Stimulated activated naive CD8-positive, alpha-beta T cell treated with anti-CD3 and anti-CD28 coated beads, Interleukin-15, amount 100 ng/mL, for 72 hours (primary cell): ENCODE measurements around the gene ADAR.

Experiments used
- ATAC-seq: fragments of 150-1000 bp; cut with Tn5 transposase; 2 replicates; pipeline ENCODE4 v1.10.0; 2021; ENCODE audit warnings: mild to moderate bottlenecking, moderate library complexity
- DNase-seq, 2 donors: peaks; one replicate each; pipeline ENCODE4 v3.0.0; 2021 to 2022
- H3K27ac Mint-ChIP-seq, 2 donors: one replicate each; pipeline ENCODE4 v1.8.0; 2022; ENCODE audit warnings: mild to moderate bottlenecking in 2 of 2, mixed read lengths in 2 of 2, moderate library complexity in 2 of 2
- H3K27me3 Mint-ChIP-seq: one replicate; pipeline ENCODE4 v1.8.0; 2022; ENCODE audit warnings: mixed read lengths
- H3K4me1 Mint-ChIP-seq: one replicate; pipeline ENCODE4 v1.8.0; 2022; ENCODE audit warnings: mild to moderate bottlenecking, mixed read lengths
- H3K4me3 Mint-ChIP-seq, 2 donors: one replicate each; pipeline ENCODE4 v1.8.0; 2022; ENCODE audit warnings: mild to moderate bottlenecking in 2 of 2, mixed read lengths in 2 of 2, moderate library complexity in 1 of 2
- H3K9me3 Mint-ChIP-seq, 2 donors: one replicate each; pipeline ENCODE4 v1.8.0; 2022; ENCODE audit warnings: mixed read lengths in 2 of 2

ADAR gene

DNA sequence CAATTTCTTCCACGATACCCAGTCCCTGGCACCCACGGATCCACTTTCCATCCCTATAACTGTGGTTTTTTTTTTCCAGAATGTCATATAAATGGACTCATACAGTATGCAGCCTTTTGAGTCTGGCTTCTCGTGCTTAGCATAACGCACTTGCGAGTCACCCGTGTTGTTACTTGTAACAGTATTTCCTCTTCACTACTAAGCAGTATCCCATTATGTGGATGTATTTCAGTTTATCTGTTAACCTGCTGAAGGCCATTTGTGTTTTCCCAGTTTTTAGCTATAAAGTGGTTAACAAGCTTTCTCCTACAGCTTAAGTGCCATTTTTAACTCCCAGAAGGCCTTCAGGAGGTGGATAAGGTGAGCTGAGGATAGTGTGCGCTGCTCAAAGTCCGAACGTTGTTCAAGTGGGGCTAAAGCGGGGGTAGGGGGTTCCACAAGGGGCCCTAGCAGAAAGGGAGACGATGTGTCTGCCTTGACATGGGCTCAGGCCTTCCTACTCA, 829 bp downstream of the ADAR start:
- Mint-ChIP-seq H3K4me1 (peaks cover 84% of the 10 kb centered on the region), H3K27me3 (no peaks in the 10 kb centered on the region), H3K9me3 (no peaks in the 10 kb centered on the region), H3K4me3 (peak overlapping the region; percentile 85 to 98), H3K27ac (peak overlapping the region; percentile 90 to 99)
- peak; percentile 14 for ATAC-seq
- DNase-seq: no peak

- Mint-ChIP-seq H3K27me3 (no peaks in the 10 kb centered on the region), H3K9me3 (no peaks in the 10 kb centered on the region), H3K4me3 (peak overlapping the region; percentile 50 to 98), H3K27ac (peak overlapping the region in 1 of 2 donors; percentile 89), H3K4me1 (peaks cover 84% of the 10 kb centered on the region)
- DNase-seq (no peak), ATAC-seq (no peak)
Measured at GRCh38 chr1:154605534-154605933, 2.5 kb downstream of the ADAR start.

DNA sequence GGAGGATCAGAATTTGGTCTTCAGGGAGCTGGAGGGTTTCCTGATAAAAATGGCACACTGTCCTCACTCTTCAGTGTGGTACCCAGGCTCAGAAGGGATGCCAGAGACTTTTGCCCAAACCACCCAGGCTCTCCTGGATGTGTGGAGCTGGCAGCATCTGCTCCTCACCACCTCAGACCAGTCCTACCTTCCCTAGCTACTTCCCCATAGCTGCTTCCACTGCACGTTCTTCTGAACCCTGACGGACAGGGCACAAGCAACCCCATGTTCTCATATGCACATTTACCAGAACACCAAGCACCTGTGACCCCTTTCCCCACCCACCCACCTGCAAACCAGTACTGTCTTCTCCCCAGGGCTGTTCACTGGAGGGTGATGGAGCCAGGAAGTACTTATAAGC, 4.7 kb downstream of the ADAR start:
- no peaks in the 10 kb centered on the region for H3K27me3 Mint-ChIP-seq
- H3K4me1 Mint-ChIP-seq: peaks cover 82% of the 10 kb centered on the region
- ATAC-seq: no peak
- no peaks in the 10 kb centered on the region for H3K9me3 Mint-ChIP-seq
- no peak overlapping the region for H3K4me3 Mint-ChIP-seq
- peak overlapping the region in 1 of 2 donors; percentile 2 for H3K27ac Mint-ChIP-seq
- no peak for DNase-seq

DNA sequence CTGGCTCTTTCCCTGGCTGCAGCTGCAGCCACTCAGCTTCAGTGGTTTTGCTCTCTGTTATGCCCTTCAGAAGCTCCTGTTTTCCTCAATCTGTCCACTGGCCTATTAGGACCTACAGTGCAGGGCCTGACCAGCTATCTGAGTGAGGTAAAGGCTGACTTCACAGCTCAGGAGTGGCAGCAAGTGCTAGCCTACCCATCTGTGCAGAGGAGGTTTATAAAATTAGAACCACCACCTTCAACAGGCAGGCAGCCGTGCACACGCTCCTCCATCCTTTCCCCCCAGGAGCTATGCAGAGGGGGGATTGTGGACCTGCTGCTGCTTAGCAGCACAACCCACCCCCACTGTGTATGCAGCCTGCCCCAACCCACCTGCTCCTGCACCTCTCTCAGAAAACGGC, 8.3 kb downstream of the ADAR start:
- no peak for DNase-seq
- Mint-ChIP-seq H3K9me3 (no peaks in the 10 kb centered on the region), H3K27me3 (no peaks in the 10 kb centered on the region), H3K4me3 (no peak overlapping the region), H3K4me1 (peaks cover 56% of the 10 kb centered on the region), H3K27ac (peak overlapping the region; percentile 69 to 94)
- ATAC-seq: no peak

GRCh38 chr1:154598871-154599635, 8.9 kb downstream of the ADAR start:
- peak; percentile 43 for ATAC-seq
- DNase-seq: no peak
- Mint-ChIP-seq H3K27me3 (no peaks in the 10 kb centered on the region), H3K9me3 (no peaks in the 10 kb centered on the region), H3K4me3 (no peak overlapping the region), H3K4me1 (peaks cover 50% of the 10 kb centered on the region), H3K27ac (peak overlapping the region; percentile 40 to 65)

GRCh38 chr1:154595621-154596020, 12.4 kb downstream of the ADAR start:
- H3K4me1 Mint-ChIP-seq: peaks cover 26% of the 10 kb centered on the region
- no peaks in the 10 kb centered on the region for H3K9me3 Mint-ChIP-seq
- no peak for ATAC-seq
- no peak for DNase-seq
- H3K4me3 Mint-ChIP-seq: no peak overlapping the region
- no peaks in the 10 kb centered on the region for H3K27me3 Mint-ChIP-seq
- H3K27ac Mint-ChIP-seq: no peak overlapping the region

- ATAC-seq: no peak
- no peaks in the 10 kb centered on the region for H3K9me3 Mint-ChIP-seq
- DNase-seq: no peak
- H3K27ac Mint-ChIP-seq: no peak overlapping the region
- no peak overlapping the region for H3K4me3 Mint-ChIP-seq
- H3K4me1 Mint-ChIP-seq: peaks cover 18% of the 10 kb centered on the region
- no peaks in the 10 kb centered on the region for H3K27me3 Mint-ChIP-seq
Measured at GRCh38 chr1:154594811-154595210, 13.2 kb downstream of the ADAR start.

DNA sequence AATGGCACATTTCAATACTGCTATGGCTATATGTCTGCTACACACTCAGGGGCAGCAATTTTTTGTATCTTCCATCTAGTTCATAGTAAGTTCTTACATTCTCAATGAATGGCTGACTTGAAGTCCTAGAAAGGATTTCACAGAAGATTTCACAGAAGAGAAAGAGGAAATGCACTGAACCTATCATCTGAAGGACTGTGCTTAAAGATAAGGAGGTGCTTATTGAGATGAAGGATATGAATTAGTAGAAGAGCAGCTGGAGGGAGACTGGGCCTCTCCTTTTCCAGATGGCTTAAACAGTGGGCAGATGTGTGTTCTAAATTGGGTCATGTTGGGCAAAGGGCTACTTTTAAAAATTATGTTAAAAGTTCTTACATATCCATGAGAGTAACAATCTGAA, 14.6 kb downstream of the ADAR start:
- DNase-seq (no peak), ATAC-seq (no peak)
- Mint-ChIP-seq H3K9me3 (no peaks in the 10 kb centered on the region), H3K4me3 (no peak overlapping the region), H3K27me3 (no peaks in the 10 kb centered on the region), H3K4me1 (peaks cover 10% of the 10 kb centered on the region), H3K27ac (no peak overlapping the region)

DNA sequence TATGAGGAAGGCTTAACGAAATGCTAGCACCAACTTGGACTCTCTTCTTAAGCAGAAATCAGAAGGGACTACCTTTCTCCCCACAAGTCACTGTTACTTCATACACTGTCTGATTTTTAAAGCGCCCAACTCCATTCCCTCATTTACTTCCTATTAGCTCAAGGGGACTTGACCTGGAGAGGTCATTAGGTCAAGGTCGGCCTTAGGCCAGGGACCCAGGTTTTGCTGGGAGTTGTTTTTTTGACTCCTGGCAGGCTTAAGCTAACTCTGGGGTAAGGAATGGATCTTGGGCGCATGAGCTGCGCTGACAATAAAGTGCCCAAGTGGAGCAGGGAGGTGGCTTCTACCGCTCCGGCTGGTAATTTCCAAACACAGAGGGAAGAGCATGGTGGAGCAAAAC, 16.8 kb downstream of the ADAR start:
- H3K27me3 Mint-ChIP-seq: no peaks in the 10 kb centered on the region
- DNase-seq (no peak), ATAC-seq (no peak)
- H3K4me3 Mint-ChIP-seq: no peak overlapping the region
- no peaks in the 10 kb centered on the region for H3K9me3 Mint-ChIP-seq
- peaks cover 10% of the 10 kb centered on the region for H3K4me1 Mint-ChIP-seq
- H3K27ac Mint-ChIP-seq: peak overlapping the region in 1 of 2 donors; percentile 20

DNA sequence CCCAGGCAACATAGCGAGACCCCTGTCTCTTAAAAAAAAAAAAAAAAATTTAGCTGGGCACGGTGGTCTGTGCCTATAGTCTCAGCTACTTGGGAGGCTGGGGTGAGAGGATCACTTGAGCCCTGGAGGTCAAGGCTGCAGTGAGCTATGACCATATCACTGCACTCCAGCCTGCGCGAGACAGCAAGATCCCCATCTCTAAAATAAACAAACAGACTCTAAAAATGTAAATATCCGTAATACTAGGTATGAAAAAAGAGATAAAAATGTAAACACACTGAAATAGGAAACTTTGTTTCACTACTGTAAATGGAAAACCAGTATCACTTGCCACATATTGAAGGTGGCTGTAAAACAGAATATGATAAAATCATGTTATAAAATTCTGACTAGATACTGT, 17.2 kb downstream of the ADAR start:
- peaks cover 10% of the 10 kb centered on the region for H3K4me1 Mint-ChIP-seq
- no peak overlapping the region for H3K4me3 Mint-ChIP-seq
- no peak for ATAC-seq
- no peak for DNase-seq
- H3K27ac Mint-ChIP-seq: no peak overlapping the region
- H3K9me3 Mint-ChIP-seq: no peaks in the 10 kb centered on the region
- no peaks in the 10 kb centered on the region for H3K27me3 Mint-ChIP-seq

- H3K9me3 Mint-ChIP-seq: no peaks in the 10 kb centered on the region
- peak overlapping the region in 1 of 2 donors; percentile 69 for H3K27ac Mint-ChIP-seq
- ATAC-seq: no peak
Measured at GRCh38 chr1:154589780-154590179, 18.2 kb downstream of the ADAR start.

DNA sequence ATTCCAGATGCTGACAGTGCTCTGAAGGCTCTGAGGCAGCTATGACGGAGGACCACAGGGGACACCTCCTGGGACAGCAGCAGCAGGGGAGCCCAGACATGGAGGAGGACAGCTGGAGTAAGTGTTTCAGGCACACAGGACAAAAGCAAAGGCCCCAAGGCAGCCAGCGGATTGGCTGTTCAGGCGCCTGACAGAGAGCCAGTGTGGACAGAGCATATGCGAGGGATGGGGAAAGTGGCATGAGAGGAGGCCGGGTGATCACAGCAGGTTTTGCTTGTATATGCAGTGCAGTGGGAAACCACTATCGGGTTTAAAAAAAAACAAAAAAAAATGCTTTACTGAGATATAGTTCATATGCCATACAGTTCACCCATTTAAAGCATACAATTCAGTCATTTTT, 21.3 kb downstream of the ADAR start:
- no peaks in the 10 kb centered on the region for H3K9me3 Mint-ChIP-seq
- H3K27me3 Mint-ChIP-seq: no peaks in the 10 kb centered on the region
- peak overlapping the region in 1 of 2 donors; percentile 61 for H3K27ac Mint-ChIP-seq
- H3K4me1 Mint-ChIP-seq: peaks cover 4% of the 10 kb centered on the region
- ATAC-seq: no peak
- DNase-seq: no peak
- no peak overlapping the region for H3K4me3 Mint-ChIP-seq

More at GRCh38 chr1:154589780-154590179, 18.2 kb downstream of the ADAR start:
- no peak overlapping the region for H3K4me3 Mint-ChIP-seq
- H3K27me3 Mint-ChIP-seq: no peaks in the 10 kb centered on the region
- DNase-seq: no peak
- H3K4me1 Mint-ChIP-seq: peaks cover 10% of the 10 kb centered on the region

- ATAC-seq: no peak
- DNase-seq: no peak
- peaks cover 2% of the 10 kb centered on the region for H3K4me1 Mint-ChIP-seq
- no peak overlapping the region for H3K4me3 Mint-ChIP-seq
- no peaks in the 10 kb centered on the region for H3K27me3 Mint-ChIP-seq
- no peaks in the 10 kb centered on the region for H3K9me3 Mint-ChIP-seq
- peak overlapping the region in 1 of 2 donors; percentile 61 for H3K27ac Mint-ChIP-seq
Measured at GRCh38 chr1:154586231-154586630, 21.8 kb downstream of the ADAR start.

- no peaks in the 10 kb centered on the region for H3K27me3 Mint-ChIP-seq
- no peak for DNase-seq
- ATAC-seq: no peak
- H3K4me3 Mint-ChIP-seq: no peak overlapping the region
- peak overlapping the region; percentile 51 to 52 for H3K27ac Mint-ChIP-seq
- no peaks in the 10 kb centered on the region for H3K9me3 Mint-ChIP-seq
- H3K4me1 Mint-ChIP-seq: no peaks in the 10 kb centered on the region
Measured at GRCh38 chr1:154584267-154584994, 23.6 kb downstream of the ADAR start.

- Mint-ChIP-seq H3K4me3 (no peak overlapping the region), H3K27ac (peak overlapping the region in 1 of 2 donors; percentile 51), H3K4me1 (no peaks in the 10 kb centered on the region), H3K9me3 (no peaks in the 10 kb centered on the region), H3K27me3 (no peaks in the 10 kb centered on the region)
- ATAC-seq (no peak), DNase-seq (no peak)
Measured at GRCh38 chr1:154583773-154584172, 24.2 kb downstream of the ADAR start.

GRCh38 chr1:154582885-154583284, 25.1 kb downstream of the ADAR start:
- Mint-ChIP-seq H3K27ac (peak overlapping the region in 1 of 2 donors; percentile 46), H3K4me3 (no peak overlapping the region), H3K9me3 (no peaks in the 10 kb centered on the region), H3K4me1 (no peaks in the 10 kb centered on the region), H3K27me3 (no peaks in the 10 kb centered on the region)
- DNase-seq (no peak), ATAC-seq (no peak)
